Stimulated activated CD4-positive, alpha-beta T cell treated with anti-CD3 and anti-CD28 coated beads, Interleukin-12 subunit alpha, Interleukin-12 subunit beta, amount 100 ng/mL, for 24 hours (primary cell): ENCODE measurements around the gene CFAP97D1.

ENCODE experiments used
- DNase-seq, 2 experiments: peaks; one replicate each; pipeline ENCODE4 v3.0.0-alpha.2; 2020; ENCODE audit warnings: low read depth in 2 of 2

Gene CFAP97D1

GRCh38 chr17:43780135-43780534 lies at the start of gene CFAP97D1:
TSS of gene CFAP97D1 (plus strand) at chr17:43780435. CDS start at chr17:43780463, 28 bp downstream.
- DNase-seq: no peak

DNA sequence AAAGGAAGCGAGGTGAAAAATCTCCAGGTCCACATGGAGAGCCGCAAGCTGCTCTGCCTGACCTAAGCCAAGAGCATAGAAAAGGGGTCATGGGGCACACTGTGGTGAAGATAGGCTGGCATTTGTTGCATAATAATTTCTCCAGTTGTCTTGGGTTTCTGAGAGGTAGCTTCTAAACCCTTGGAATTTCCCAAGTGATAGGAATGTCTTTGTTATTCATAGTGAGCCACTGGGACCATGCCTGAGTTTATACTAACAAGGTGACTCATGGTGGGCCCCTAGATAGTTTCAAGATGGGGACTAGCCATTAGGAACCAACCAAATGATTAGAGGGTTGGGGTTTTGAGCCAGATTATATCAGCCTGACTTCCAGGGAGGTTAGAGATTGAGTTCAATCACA lies 47.3 kb upstream of the CFAP97D1 start:
- no peak for DNase-seq

- no peak for DNase-seq
Observed at GRCh38 chr17:43733956-43734355, 46.3 kb upstream of the CFAP97D1 start.

- DNase-seq: no peak
Observed at GRCh38 chr17:43734376-43734775, 45.9 kb upstream of the CFAP97D1 start.

DNA sequence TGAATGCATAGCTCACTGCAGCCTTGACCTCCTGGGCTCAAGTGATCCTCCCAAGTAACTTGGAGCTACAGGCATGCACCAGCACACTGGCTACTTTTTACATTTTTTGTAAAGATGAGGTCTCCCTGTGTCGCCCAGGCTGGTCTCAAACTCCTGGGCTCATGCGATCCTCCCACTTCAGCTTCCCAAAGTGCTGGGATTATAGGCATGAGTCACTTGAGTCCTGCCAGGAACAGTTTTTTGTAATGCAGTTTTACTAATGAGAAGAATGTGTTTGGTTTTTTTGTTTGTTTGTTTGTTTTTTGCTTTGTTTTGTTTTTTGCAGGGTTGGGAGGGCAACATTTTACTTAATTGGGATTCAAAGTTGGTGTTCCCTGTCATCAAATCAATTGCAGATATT lies 43.8 kb upstream of the CFAP97D1 start:
- DNase-seq: no peak

DNA sequence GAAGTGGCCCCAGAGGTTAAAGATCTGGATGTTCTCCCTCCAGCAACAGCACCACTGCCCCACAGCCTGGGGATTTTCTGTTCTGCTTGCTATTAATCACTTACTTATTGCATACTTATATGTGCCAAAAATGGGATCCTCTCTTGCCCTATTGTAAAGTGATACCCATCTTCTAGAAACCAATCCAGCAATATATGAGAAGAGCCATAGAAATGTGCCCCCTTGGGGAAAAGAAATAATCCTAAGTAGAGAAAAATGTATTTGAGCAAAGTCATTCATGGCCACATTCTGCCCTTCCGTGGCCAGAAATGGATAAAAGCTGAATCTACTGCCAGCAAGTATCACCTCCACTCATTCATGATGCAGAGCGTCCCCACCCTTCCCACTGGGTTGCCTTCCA lies 42.5 kb upstream of the CFAP97D1 start:
- no peak for DNase-seq

GRCh38 chr17:43740541-43740940 lies 39.7 kb upstream of the CFAP97D1 start:
- DNase-seq: no peak

- DNase-seq: no peak
Observed at GRCh38 chr17:43741636-43742035, 38.6 kb upstream of the CFAP97D1 start.

- DNase-seq: no peak
Observed at GRCh38 chr17:43745541-43745940, 34.7 kb upstream of the CFAP97D1 start.

GRCh38 chr17:43750153-43750552 lies 30.1 kb upstream of the CFAP97D1 start:
- DNase-seq: no peak

- no peak for DNase-seq
Observed at GRCh38 chr17:43753493-43754129, 26.6 kb upstream of the CFAP97D1 start.

GRCh38 chr17:43754947-43755346 lies 25.3 kb upstream of the CFAP97D1 start:
- no peak for DNase-seq

- DNase-seq: no peak
Observed at GRCh38 chr17:43755389-43755875, 24.8 kb upstream of the CFAP97D1 start.

DNA sequence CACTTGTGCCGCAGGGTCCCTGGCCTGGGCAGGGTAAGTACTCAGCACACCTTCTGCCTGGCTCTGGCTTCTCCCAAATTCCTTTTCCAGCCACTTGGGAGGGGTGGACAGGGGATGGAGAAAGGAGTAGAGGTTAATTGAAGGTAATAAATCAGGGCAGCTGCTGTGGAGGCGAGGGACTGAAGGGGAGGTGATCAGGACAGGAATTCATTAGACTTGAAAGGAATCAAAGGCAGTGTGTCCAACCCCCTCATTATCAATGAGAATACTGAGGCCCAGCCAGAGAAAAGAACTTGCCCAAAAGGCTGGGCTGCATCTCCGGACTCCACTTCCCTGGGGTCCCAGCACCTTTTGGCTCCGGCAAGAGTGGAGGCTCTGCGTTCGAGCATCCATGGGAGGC lies 24.0 kb upstream of the CFAP97D1 start:
- DNase-seq: no peak

GRCh38 chr17:43757171-43757660 lies 23.0 kb upstream of the CFAP97D1 start:
- no peak for DNase-seq

- DNase-seq: no peak
Observed at GRCh38 chr17:43758086-43758485, 22.1 kb upstream of the CFAP97D1 start.

GRCh38 chr17:43758497-43759174 lies 21.6 kb upstream of the CFAP97D1 start, which contains the start of gene SOST:
TSS of gene SOST (minus strand) at chr17:43758791. CDS start at chr17:43758741, 50 bp downstream.
- no peak for DNase-seq

DNA sequence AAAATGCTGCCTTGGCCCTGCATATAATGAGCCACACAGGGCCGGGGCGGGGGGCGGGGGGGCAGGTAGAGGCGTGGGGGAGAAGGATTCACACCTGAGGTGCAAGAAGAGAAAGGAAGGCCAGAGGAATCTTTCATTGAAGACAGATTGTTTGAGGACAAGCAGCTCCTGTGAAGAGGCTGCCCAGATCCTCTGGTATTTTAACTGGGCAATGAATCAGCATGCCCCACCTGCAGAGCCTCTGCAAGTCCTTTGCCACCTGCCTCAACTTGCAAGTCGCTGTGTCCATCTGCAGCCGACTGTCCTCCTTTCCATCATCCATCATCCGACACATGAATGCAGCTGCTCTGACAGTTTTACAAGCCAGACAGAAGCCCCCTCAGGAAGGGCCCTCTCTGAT lies 20.4 kb upstream of the CFAP97D1 start:
- no peak for DNase-seq

DNA sequence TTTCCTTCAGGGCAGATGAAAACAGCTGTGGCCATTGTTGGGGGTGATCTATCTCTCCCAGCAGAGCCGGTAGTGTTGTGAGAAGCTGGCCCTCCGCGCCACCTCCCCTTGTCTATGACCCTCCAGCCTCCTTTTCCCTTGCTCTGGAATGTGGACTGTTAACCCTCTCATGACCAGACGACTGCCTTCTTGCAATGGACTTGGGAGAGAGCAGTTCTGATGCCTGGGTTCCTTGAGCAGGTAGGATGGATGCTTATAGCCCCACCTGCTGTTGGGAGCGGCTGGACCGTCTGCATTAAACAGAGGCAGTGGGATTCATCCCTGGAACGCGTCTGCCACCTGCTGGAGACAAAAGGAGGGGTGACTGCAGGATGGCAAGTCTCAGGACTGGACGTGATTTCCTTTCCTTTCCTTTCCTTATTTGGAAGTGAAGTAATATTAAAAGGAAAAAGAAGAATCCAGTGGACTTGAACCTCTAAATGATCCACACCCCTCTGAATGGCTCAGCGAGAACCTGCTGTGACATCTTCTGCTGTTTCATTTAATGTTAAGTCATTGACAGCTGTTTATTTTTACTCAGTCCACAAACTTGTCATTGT lies 19.9 kb upstream of the CFAP97D1 start:
- peak; percentile 81 to 93 for DNase-seq

DNA sequence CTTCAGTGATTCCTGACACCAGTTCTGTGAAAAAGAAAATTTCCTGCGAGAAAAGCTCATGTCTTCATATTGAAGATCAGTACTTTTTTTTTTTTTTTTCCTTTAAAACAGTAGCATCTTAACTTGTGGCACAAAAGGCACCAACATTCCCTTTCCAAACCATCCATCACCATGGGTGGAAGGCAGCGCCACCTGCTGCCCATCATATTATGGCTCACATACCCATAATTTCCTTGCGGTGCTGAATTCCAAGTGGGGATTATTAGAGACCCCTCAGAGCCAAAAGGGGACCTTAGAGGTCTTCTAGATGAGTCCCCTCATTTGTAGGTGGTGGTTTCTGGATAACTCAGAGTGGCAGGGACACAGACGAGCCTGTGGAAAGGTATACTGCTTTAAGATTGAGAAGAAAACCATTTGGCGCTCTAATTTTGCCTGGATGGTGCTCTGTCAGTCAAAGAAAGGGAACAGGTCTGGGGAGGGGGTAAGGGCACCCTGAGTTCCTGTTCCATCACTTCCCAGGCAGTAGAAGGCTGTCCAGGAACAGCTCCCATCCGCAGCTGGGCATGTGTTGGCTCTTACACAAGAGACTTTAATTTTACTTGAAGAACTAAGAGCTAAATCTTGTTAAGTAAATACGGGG lies 13.7 kb upstream of the CFAP97D1 start:
- peak in 1 of 2 experiments; percentile 32 for DNase-seq

DNA sequence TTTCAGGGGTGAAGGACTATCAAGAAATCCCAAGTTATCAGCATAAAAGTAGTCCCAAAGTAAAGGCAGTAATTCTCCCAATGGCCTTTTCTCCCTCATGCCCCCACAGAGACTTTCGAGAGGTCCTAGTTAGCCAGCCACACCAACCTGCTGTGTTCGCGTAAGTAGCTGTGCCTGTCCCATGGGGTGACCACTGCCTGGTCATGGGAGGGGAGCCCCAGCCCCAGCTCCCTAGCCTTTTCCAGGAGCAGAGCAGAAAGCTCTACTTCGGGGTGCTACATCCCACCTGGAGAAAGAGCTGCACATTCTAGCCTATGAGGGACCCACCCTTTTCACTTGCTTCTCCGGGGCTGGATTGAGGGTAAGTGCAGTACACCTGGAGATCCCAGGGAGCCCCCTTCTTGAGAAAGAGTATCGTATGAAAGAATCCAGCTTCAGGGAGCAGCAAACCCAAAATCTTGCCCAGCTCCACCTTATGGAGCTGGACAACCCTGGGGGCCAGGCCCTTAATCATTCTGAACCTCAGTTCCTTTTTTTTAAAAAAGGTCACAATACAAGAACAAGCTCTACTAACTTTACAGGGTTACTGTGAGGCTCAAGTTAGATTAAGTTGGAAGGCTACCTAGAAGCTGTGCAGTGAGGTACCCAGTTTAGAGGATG lies 13.1 kb upstream of the CFAP97D1 start:
- no peak for DNase-seq

DNA sequence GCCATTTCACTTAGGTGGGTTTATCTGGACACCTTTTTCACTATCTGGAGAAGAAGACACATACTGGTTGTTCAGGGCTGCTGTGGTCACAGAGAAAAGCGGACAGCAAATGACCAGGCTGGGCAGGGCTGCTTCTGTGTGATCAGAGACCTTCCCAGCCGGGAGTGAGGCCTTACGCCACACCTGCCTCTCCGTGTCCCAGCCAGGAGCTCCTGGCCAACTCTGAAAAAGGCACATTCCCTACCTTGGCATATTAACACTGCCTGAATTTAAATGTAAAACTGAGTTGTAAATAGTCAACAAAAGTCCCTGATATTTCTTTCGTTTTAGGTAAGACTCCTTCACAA lies 12.5 kb upstream of the CFAP97D1 start:
- no peak for DNase-seq
